HG03045 (cell line): ENCODE results near the gene ANKFY1.
"Not testable (repeated sequence)": the region's sequence is repeated elsewhere in the genome, so short reads cannot be mapped to it uniquely, and the experiment has no call there.

Experiments used
- ATAC-seq: cut with Tn5 transposase; IDR thresholded peaks from one replicate; pipeline ENCODE4 v1.9.1; 2021; ENCODE audit warnings: mild to moderate bottlenecking, moderate library complexity; ENCODE audit not compliant: unreplicated experiment

The ANKFY1 gene

GRCh38 chr17:4258867-4259266, 4.9 kb downstream of the ANKFY1 start:
- ATAC-seq: no peak

GRCh38 chr17:4256952-4257351, 6.8 kb downstream of the ANKFY1 start:
- ATAC-seq: no peak

- not testable (repeated sequence) for ATAC-seq
Observed at GRCh38 chr17:4255271-4255670, 8.5 kb downstream of the ANKFY1 start.

GRCh38 chr17:4250887-4251286, 12.9 kb downstream of the ANKFY1 start:
- ATAC-seq: no peak

- no peak for ATAC-seq
Observed at GRCh38 chr17:4249452-4250029, 14.2 kb downstream of the ANKFY1 start.

GRCh38 chr17:4248504-4249277, 15.1 kb downstream of the ANKFY1 start:
- no peak for ATAC-seq

- ATAC-seq: no peak
Observed at GRCh38 chr17:4247971-4248388, 15.8 kb downstream of the ANKFY1 start.

- ATAC-seq: no peak
Observed at GRCh38 chr17:4247361-4247970, 16.3 kb downstream of the ANKFY1 start.

- no peak for ATAC-seq
Observed at GRCh38 chr17:4246674-4247073, 17.1 kb downstream of the ANKFY1 start.

- ATAC-seq: no peak
Observed at GRCh38 chr17:4241535-4241934, 22.2 kb downstream of the ANKFY1 start.

- no peak for ATAC-seq
Observed at GRCh38 chr17:4236456-4236855, 27.3 kb downstream of the ANKFY1 start.

- no peak for ATAC-seq
Observed at GRCh38 chr17:4235372-4236279, 28.2 kb downstream of the ANKFY1 start.

GRCh38 chr17:4234401-4234800, 29.4 kb downstream of the ANKFY1 start:
- no peak for ATAC-seq

GRCh38 chr17:4233668-4234258, 30.0 kb downstream of the ANKFY1 start:
- no peak for ATAC-seq

- no peak for ATAC-seq
Observed at GRCh38 chr17:4232168-4232813, 31.5 kb downstream of the ANKFY1 start.

GRCh38 chr17:4229627-4230541, 33.9 kb downstream of the ANKFY1 start:
- ATAC-seq: no peak

- ATAC-seq: no peak
Observed at GRCh38 chr17:4221899-4222659, 41.7 kb downstream of the ANKFY1 start.

GRCh38 chr17:4221163-4221562, 42.6 kb downstream of the ANKFY1 start:
- no peak for ATAC-seq
